Spleen (tissue), 11 donors: Measurements from ENCODE around the gene XPO6. TPM values are rescaled to one million over a fixed set of nuclear protein-coding genes. Genes with fewer than 3 reads are reported as not detected.
"Not testable (repeated sequence)": the region's sequence is repeated elsewhere in the genome, so short reads cannot be mapped to it uniquely, and the experiment has no call there.

Source experiments
- DNase-seq: peaks from one replicate; pipeline ENCODE4 v3.0.0-alpha.2; 2020
- H3K27ac ChIP-seq, 8 donors: fragments of 200-600 bp; sonication (generic) in 7 of 8; 1 replicate in 4 of 8; 2 replicates in 4 of 8; pipeline versions ENCODE4 v1.5.0 to v1.8.0; 2016 to 2021; ENCODE audit warnings: inconsistent platforms in 4 of 8, mild to moderate bottlenecking in 4 of 8, moderate library complexity in 1 of 8
- H3K27me3 ChIP-seq, 7 donors: fragments of 200-600 bp; sonication (generic) in 6 of 7; replicated peaks in 1 of 7; 1 replicate in 4 of 7; 2 replicates in 3 of 7; pipeline versions ENCODE4 v1.5.0 to v1.8.0; 2016 to 2021; ENCODE audit warnings: inconsistent platforms in 3 of 7, mild to moderate bottlenecking in 1 of 7
- H3K36me3 ChIP-seq, 6 donors: fragments of 200-600 bp; sonication (generic) in 5 of 6; 1 replicate in 4 of 6; 2 replicates in 2 of 6; pipeline versions ENCODE4 v1.5.0 to v1.8.0; 2016 to 2021; ENCODE audit warnings: inconsistent platforms in 2 of 6
- H3K4me1 ChIP-seq, 6 donors: fragments of 200-600 bp; sonication (generic) in 5 of 6; 1 replicate in 3 of 6; 2 replicates in 3 of 6; pipeline versions ENCODE4 v1.5.0 to v1.8.0; 2016 to 2021; ENCODE audit warnings: inconsistent platforms in 3 of 6
- H3K4me3 ChIP-seq, 8 donors: fragments of 200-600 bp; sonication (generic) in 7 of 8; 1 replicate in 4 of 8; 2 replicates in 4 of 8; pipeline versions ENCODE4 v1.5.0 to v1.8.0; 2016 to 2021; ENCODE audit warnings: inconsistent platforms in 4 of 8, mild to moderate bottlenecking in 4 of 8, moderate library complexity in 2 of 8
- H3K9me3 ChIP-seq, 8 donors: fragments of 200-600 bp; sonication (generic) in 7 of 8; 1 replicate in 4 of 8; 2 replicates in 4 of 8; pipeline versions ENCODE4 v1.5.0 to v1.8.0; 2016 to 2021; ENCODE audit warnings: inconsistent platforms in 4 of 8
- CTCF ChIP-seq, 11 experiments: fragments of 200-600 bp in 7 of 11; fragments of 450-650 bp in 4 of 11; sonication (generic) in 4 of 11; IDR thresholded peaks in 8 of 11; conservative IDR thresholded peaks in 3 of 11; 1 replicate in 7 of 11; 2 replicates in 4 of 11; pipeline versions ENCODE4 v1.4.0 to v1.8.0; 2016 to 2021; ENCODE audit warnings: antibody characterized with exemption in 11 of 11, inconsistent platforms in 4 of 11, mild to moderate bottlenecking in 1 of 11
- POLR2A ChIP-seq, 3 donors: fragments of 450-650 bp; IDR thresholded peaks; one replicate each; pipeline ENCODE4 v1.5.1; 2017; ENCODE audit warnings: antibody characterized with exemption in 3 of 3, mild to moderate bottlenecking in 1 of 3
- POLR2AphosphoS5 ChIP-seq, 3 donors: sonication (generic); formaldehyde crosslinking; IDR thresholded peaks; one replicate each; pipeline ENCODE4 v1.5.1; 2017; ENCODE audit warnings: antibody characterized with exemption in 3 of 3
- WGBS, 5 donors: extraction: QIAGEN DNeasy Blood & Tissue Kit in 3 of 5; methylation state at CpG; one replicate each; pipeline versions ENCODE4 v1.1.5 to v1.1.7; 2013 to 2018; 5-methylcytosine and 5-hydroxymethylcytosine counted together
- intact Hi-C: fragments of 100-400 bp; cut with DNase I; formaldehyde crosslinking; loops from one replicate; pipeline ENCODE4 v1.15.0; 2023; ENCODE audit warnings: low total_unique reads
- polyA plus RNA-seq, 3 donors: library from polyadenylated mRNA; stranded (reverse); fragments of 200-250 nt; gene quantifications; one replicate each; pipeline ENCODE4 v1.2.1, GENCODE V29; 2013
- total RNA-seq, 7 donors: library from RNA; depleted of rRNA in 3 of 7; stranded (reverse); fragments of >200 nt in 3 of 7; fragmentation: NEBNext Ultra II Directional in 4 of 7; extraction: Animal tissue kit (Norgen Biotek cat#: 25700) in 4 of 7; gene quantifications; one replicate each; pipeline versions ENCODE4 v1.1.0 to v1.2.1, GENCODE V29; 2016 to 2021
- donor health status: healthy with polysubstance abuse.
- donor health status: DM: no; HTN: no; CAD: no; lungs with moderate emphysema.
- donor health status: DM: no; HTN: no; CAD: no.
- donor health status: Bipolar disorder and iron deficiency.
- donor health status: healthy.
- donor health status: DM: no; HTN: no; CAD: no.
- donor health status: DM: yes; HTN: yes; CAD: no.

Gene XPO6
- total and polyA plus RNA-seq, 10 donors = 96.9 to 517 (median 302) TPM

- 71 to 86% (median 75%) methylated on average over 6 of the region's 6 CpGs for WGBS, 5 donors
- H3K9me3 ChIP-seq = peaks cover 0 to 16% (median 12%) of the 10 kb centered on the region in 8 donors
- H3K27ac ChIP-seq = peak overlapping the region in 7 of 8 donors; percentile 42 to 84 (median 72)
- TF ChIP-seq POLR2AphosphoS5 (IDR thresholded peaks at IDR 0.05) (peak; percentile 54 to 72 (median 72)), POLR2A (IDR thresholded peaks at IDR 0.05) (no peak)
- peak; percentile 81 for DNase-seq
- peaks cover 0 to 25% (median 4%) of the 10 kb centered on the region in 6 donors for H3K4me1 ChIP-seq
- no peaks in the 10 kb centered on the region for H3K36me3 ChIP-seq
- peaks cover 0 to 12% (median 10%) of the 10 kb centered on the region in 7 donors for H3K27me3 ChIP-seq
- intact Hi-C loops = no loop called here
- H3K4me3 ChIP-seq = no peak overlapping the region
Measured at GRCh38 chr16:28254158-28254557, 42.4 kb upstream of the XPO6 start.

GRCh38 chr16:28250999-28251398 lies 39.2 kb upstream of the XPO6 start:
- Histone ChIP-seq H3K4me3 (no peak overlapping the region), H3K27ac (no peak overlapping the region), H3K4me1 (peaks cover 0 to 12% (median 0%) of the 10 kb centered on the region in 6 donors), H3K27me3 (no peaks in the 10 kb centered on the region), H3K36me3 (no peaks in the 10 kb centered on the region), H3K9me3 (peaks cover 0 to 16% (median 12%) of the 10 kb centered on the region in 8 donors)
- 69 to 75% (median 72%) methylated on average over 3 of the region's 3 CpGs for WGBS, 5 donors
- DNase-seq = no peak
- intact Hi-C loops = no loop called here
- TF ChIP-seq CTCF (IDR thresholded peaks at IDR 0.05 in 8 of 11, conservative IDR thresholded peaks at IDR 0.05 in 3 of 11) = no peak
- TF ChIP-seq POLR2AphosphoS5 (IDR thresholded peaks at IDR 0.05) = no peak
- no peak for TF ChIP-seq POLR2A (IDR thresholded peaks at IDR 0.05)

GRCh38 chr16:28249483-28249882 lies 37.7 kb upstream of the XPO6 start:
- H3K27ac ChIP-seq, DNase-seq, H3K27me3 ChIP-seq, intact Hi-C loops, H3K4me1 ChIP-seq, H3K36me3 ChIP-seq, H3K4me3 ChIP-seq: not testable (repeated sequence)
- WGBS, 5 donors = 47 to 92% (median 91%) methylated on average over 2 of the region's 2 CpGs
- peaks cover 0 to 16% (median 12%) of the 10 kb centered on the region in 8 donors for H3K9me3 ChIP-seq

- Histone ChIP-seq H3K36me3 (no peaks in the 10 kb centered on the region), H3K4me1 (no peaks in the 10 kb centered on the region), H3K27me3 (no peaks in the 10 kb centered on the region), H3K27ac (no peak overlapping the region), H3K4me3 (no peak overlapping the region), H3K9me3 (peaks cover 0 to 10% (median 6%) of the 10 kb centered on the region in 8 donors)
- 86 to 93% (median 92%) methylated on average over 4 to 6 of the region's 6 CpGs for WGBS, 5 donors
- TF ChIP-seq POLR2A (IDR thresholded peaks at IDR 0.05) (no peak), CTCF (IDR thresholded peaks at IDR 0.05 in 8 of 11, conservative IDR thresholded peaks at IDR 0.05 in 3 of 11) (no peak), POLR2AphosphoS5 (IDR thresholded peaks at IDR 0.05) (no peak)
- DNase-seq = no peak
- intact Hi-C loops = no loop called here
Measured at GRCh38 chr16:28241924-28242323, 30.2 kb upstream of the XPO6 start.

- no peak overlapping the region for H3K27ac ChIP-seq
Measured at GRCh38 chr16:28237754-28238357, 26.1 kb upstream of the XPO6 start.

More at GRCh38 chr16:28237754-28238357, 26.1 kb upstream of the XPO6 start:
- no peaks in the 10 kb centered on the region for H3K27me3 ChIP-seq
- peaks cover 0 to 14% (median 7%) of the 10 kb centered on the region in 8 donors for H3K9me3 ChIP-seq
- H3K36me3 ChIP-seq = no peaks in the 10 kb centered on the region
- TF ChIP-seq CTCF (IDR thresholded peaks at IDR 0.05 in 8 of 11, conservative IDR thresholded peaks at IDR 0.05 in 3 of 11) = no peak
- TF ChIP-seq POLR2A (IDR thresholded peaks at IDR 0.05) = no peak
- no peak for TF ChIP-seq POLR2AphosphoS5 (IDR thresholded peaks at IDR 0.05)
- intact Hi-C loops = no loop called here
- no peak overlapping the region for H3K4me3 ChIP-seq
- H3K4me1 ChIP-seq = no peaks in the 10 kb centered on the region
- no peak for DNase-seq
- 94 to 100% (median 96%) methylated on average over 3 of the region's 3 CpGs for WGBS, 5 donors
